Keratinocyte (primary cell): ENCODE results near the gene ERI2. TPM values are rescaled to one million over a fixed set of nuclear protein-coding genes. Genes with fewer than 3 reads are reported as not detected.

ENCODE experiments used
- DNase-seq: peaks from one replicate; pipeline ENCODE4 v3.0.0-alpha.2; 2011; ENCODE audit warnings: low read depth, missing footprints, low spot score
- FAIRE-seq: peaks from 2 replicates; lab custom pipeline; 2011; peaks lifted over from hg19 to GRCh38; lab: Jason Lieb, UNC
- H2AFZ ChIP-seq: 2 replicates; pipeline ENCODE4 v1.6.0; 2012; ENCODE audit warnings: low read length, control low read depth, inconsistent platforms; ENCODE audit not compliant: control insufficient read depth
- H3K27ac ChIP-seq: 2 replicates; pipeline ENCODE4 v1.5.1; 2011; ENCODE audit warnings: low read length; ENCODE audit not compliant: control insufficient read depth, insufficient read depth
- H3K27me3 ChIP-seq: 3 replicates; pipeline ENCODE4 v1.6.0; 2011; ENCODE audit warnings: low read length; ENCODE audit not compliant: control insufficient read depth, insufficient read depth; ENCODE audit errors: extremely low read depth
- H3K36me3 ChIP-seq, 2 experiments: 2 replicates in 1 of 2; 3 replicates in 1 of 2; pipeline ENCODE4 v1.5.1; 2011; ENCODE audit warnings: low read length in 2 of 2, mild to moderate bottlenecking in 1 of 2; ENCODE audit not compliant: control insufficient read depth in 2 of 2, insufficient read depth in 2 of 2; ENCODE audit errors: extremely low read depth in 1 of 2
- H3K4me1 ChIP-seq: 3 replicates; pipeline ENCODE4 v1.5.1; 2011; ENCODE audit warnings: low read length; ENCODE audit not compliant: control insufficient read depth, insufficient read depth; ENCODE audit errors: extremely low read depth
- H3K4me2 ChIP-seq: 3 replicates; pipeline ENCODE4 v1.6.0; 2011; ENCODE audit warnings: low read depth, low read length; ENCODE audit not compliant: control insufficient read depth, insufficient read depth; ENCODE audit errors: extremely low read depth
- H3K4me3 ChIP-seq, 3 experiments: fragments of 200-600 bp in 1 of 3; sonication (generic) in 1 of 3; 2 replicates in 2 of 3; 3 replicates in 1 of 3; pipeline ENCODE4 v1.5.1; 2011 to 2016; ENCODE audit warnings: low read length in 3 of 3, mild to moderate bottlenecking in 3 of 3, control low read depth in 2 of 3, inconsistent platforms in 1 of 3, low read depth in 1 of 3, mixed read lengths in 1 of 3, mixed run types in 1 of 3, moderate library complexity in 1 of 3; ENCODE audit not compliant: control insufficient read depth in 2 of 3, insufficient read depth in 2 of 3; ENCODE audit errors: extremely low read depth in 1 of 3
- H3K79me2 ChIP-seq: 2 replicates; pipeline ENCODE4 v1.6.0; 2012; ENCODE audit warnings: low read length; ENCODE audit not compliant: control insufficient read depth, insufficient read depth
- H3K9ac ChIP-seq: 3 replicates; pipeline ENCODE4 v1.6.0; 2011; ENCODE audit warnings: low read length; ENCODE audit not compliant: control insufficient read depth, insufficient read depth; ENCODE audit errors: extremely low read depth
- H3K9me1 ChIP-seq: 3 replicates; pipeline ENCODE4 v1.6.0; 2011; ENCODE audit warnings: low read length; ENCODE audit not compliant: control insufficient read depth, insufficient read depth; ENCODE audit errors: extremely low read depth
- H3K9me3 ChIP-seq: 2 replicates; pipeline ENCODE4 v1.5.1; 2012; ENCODE audit warnings: low read depth, low read length; ENCODE audit not compliant: control insufficient read depth
- H4K20me1 ChIP-seq: 3 replicates; pipeline ENCODE4 v1.6.0; 2011; ENCODE audit warnings: low read length; ENCODE audit not compliant: control insufficient read depth, insufficient read depth; ENCODE audit errors: extremely low read depth
- CTCF ChIP-seq, 3 experiments: IDR thresholded peaks in 1 of 3; conservative IDR thresholded peaks in 1 of 3; optimal IDR thresholded peaks in 1 of 3; 2 replicates in 2 of 3; 3 replicates in 1 of 3; pipeline versions ENCODE3 to v1.5.1; 2011; ENCODE audit warnings: low read length in 3 of 3, mild to moderate bottlenecking in 3 of 3, moderate library complexity in 2 of 3, control low read depth in 1 of 3, inconsistent platforms in 1 of 3; ENCODE audit not compliant: insufficient read depth in 2 of 3; ENCODE audit errors: extremely low read depth in 1 of 3
- EZH2 ChIP-seq: IDR thresholded peaks from one replicate; pipeline ENCODE4 v1.6.1; 2012; ENCODE audit warnings: inconsistent platforms, mild to moderate bottlenecking, low read length, moderate library complexity
- dilution Hi-C: fragments of 300-500 bp; cut with MboI; formaldehyde crosslinking; loops from one replicate; pipeline ENCODE4 v1.7.0; 2020; ENCODE audit warnings: low sequenced_read_pairs; ENCODE audit not compliant: extremely low pct_ligation_motif_present
- polyA plus RNA-seq, 5 experiments: library from polyadenylated mRNA; depleted of rRNA in 3 of 5; stranded (reverse) in 3 of 5; stranded (forward) in 1 of 5; unstranded in 1 of 5; fragments of >200 nt; gene quantifications; 1 replicate in 1 of 5; 2 replicates in 3 of 5; 3 replicates in 1 of 5; pipeline versions ENCODE4 v1.2.1 to v1.2.3, GENCODE V29; 2011 to 2012; ENCODE audit warnings: missing spikeins in 2 of 5, low read depth in 1 of 5, low replicate concordance in 1 of 5

ERI2 gene
- polyA plus RNA-seq, 1 donor (not counting 4 experiments of a cell fraction or from before 2014, with no cell fraction given): 19.5 TPM

GRCh38 chr16:20846551-20846950 lies 40.3 kb upstream of the ERI2 start:
- Histone ChIP-seq H3K4me2 (no peak overlapping the region), H3K9me1 (no peaks in the 10 kb centered on the region), H3K79me2 (no peaks in the 10 kb centered on the region), H3K4me1 (peaks cover 15% of the 10 kb centered on the region), H3K9ac (no peak overlapping the region), H4K20me1 (no peaks in the 10 kb centered on the region), H3K4me3 (no peak overlapping the region), H2AFZ (no peak overlapping the region), H3K27me3 (no peaks in the 10 kb centered on the region), H3K36me3 (peaks cover 2% of the 10 kb centered on the region in 2 experiments), H3K27ac (no peak overlapping the region), H3K9me3 (no peaks in the 10 kb centered on the region)
- FAIRE-seq (no peak), DNase-seq (no peak)
- dilution Hi-C loops: no loop called here
- TF ChIP-seq EZH2 (no peak), CTCF (optimal IDR thresholded peaks at IDR 0.05 in 1 of 3, IDR thresholded peaks at IDR 0.05 in 1 of 3, conservative IDR thresholded peaks at IDR 0.05 in 1 of 3; ENCODE audit: extremely low read depth in 1 of 3, insufficient read depth in 2 of 3, low read length in 3 of 3) (no peak)

GRCh38 chr16:20846030-20846429 lies 39.8 kb upstream of the ERI2 start:
- FAIRE-seq: no peak
- dilution Hi-C loops: no loop called here

More at GRCh38 chr16:20846030-20846429, 39.8 kb upstream of the ERI2 start:
- no peak for DNase-seq
- no peaks in the 10 kb centered on the region for H3K27me3 ChIP-seq
- H3K4me3 ChIP-seq: no peak overlapping the region
- no peak overlapping the region for H3K4me2 ChIP-seq
- no peaks in the 10 kb centered on the region for H3K9me1 ChIP-seq
- H3K79me2 ChIP-seq: no peaks in the 10 kb centered on the region
- no peak for TF ChIP-seq EZH2
- TF ChIP-seq CTCF (optimal IDR thresholded peaks at IDR 0.05 in 1 of 3, IDR thresholded peaks at IDR 0.05 in 1 of 3, conservative IDR thresholded peaks at IDR 0.05 in 1 of 3; ENCODE audit: extremely low read depth in 1 of 3, insufficient read depth in 2 of 3, low read length in 3 of 3): no peak
- no peaks in the 10 kb centered on the region for H4K20me1 ChIP-seq
- peaks cover 1 to 2% of the 10 kb centered on the region in 2 experiments for H3K36me3 ChIP-seq
- peaks cover 10% of the 10 kb centered on the region for H3K4me1 ChIP-seq
- no peak overlapping the region for H2AFZ ChIP-seq
- no peak overlapping the region for H3K27ac ChIP-seq
- no peak overlapping the region for H3K9ac ChIP-seq
- H3K9me3 ChIP-seq: no peaks in the 10 kb centered on the region
